HG03159 (cell line): Measurements from ENCODE around the gene CACNA2D1.

ENCODE experiments used
- ATAC-seq: cut with Tn5 transposase; IDR thresholded peaks from one replicate; pipeline ENCODE4 v1.9.1; 2021; ENCODE audit warnings: mild to moderate bottlenecking, moderate library complexity; ENCODE audit not compliant: unreplicated experiment

CACNA2D1 gene

DNA sequence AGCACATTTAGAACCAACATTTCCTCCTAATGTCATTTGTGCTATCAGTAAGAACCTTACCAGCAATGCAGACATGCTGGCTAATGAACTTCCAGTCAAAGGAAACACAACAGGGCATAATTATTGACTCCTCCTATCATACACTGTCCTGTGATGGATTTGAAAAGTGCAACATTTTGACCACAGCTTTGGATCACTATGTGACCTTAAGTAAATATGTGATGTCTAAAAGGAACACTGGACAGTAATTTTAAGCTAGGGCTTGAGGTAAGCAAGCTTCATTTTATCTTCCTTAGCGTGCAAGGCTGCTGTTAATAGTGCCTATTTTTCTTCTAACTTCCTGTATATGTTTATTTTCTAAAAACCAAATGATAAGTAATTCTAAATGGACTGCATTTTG, 433.2 kb downstream of the CACNA2D1 start:
- no peak for ATAC-seq

GRCh38 chr7:82007315-82007714, 436.3 kb downstream of the CACNA2D1 start:
- no peak for ATAC-seq

DNA sequence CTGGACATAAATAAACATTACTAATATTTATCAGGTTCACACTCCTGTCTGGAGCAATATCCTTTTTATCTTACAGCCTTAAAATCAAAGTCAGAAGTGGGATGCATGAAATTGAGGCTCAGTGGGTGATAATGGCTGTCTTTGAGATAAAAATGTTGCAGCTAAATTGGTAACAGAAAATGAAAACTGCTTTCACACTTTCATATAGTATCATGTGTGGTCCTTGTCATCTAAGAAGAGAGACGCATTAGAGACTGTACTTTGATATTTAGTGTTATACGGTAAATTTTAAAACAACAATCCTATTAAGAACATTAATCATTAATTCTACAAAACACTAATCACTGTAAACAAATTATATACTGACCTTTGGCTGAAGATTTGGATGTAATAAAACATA, 438.5 kb downstream of the CACNA2D1 start:
- no peak for ATAC-seq

GRCh38 chr7:81993186-81993585, 450.4 kb downstream of the CACNA2D1 start:
- no peak for ATAC-seq

DNA sequence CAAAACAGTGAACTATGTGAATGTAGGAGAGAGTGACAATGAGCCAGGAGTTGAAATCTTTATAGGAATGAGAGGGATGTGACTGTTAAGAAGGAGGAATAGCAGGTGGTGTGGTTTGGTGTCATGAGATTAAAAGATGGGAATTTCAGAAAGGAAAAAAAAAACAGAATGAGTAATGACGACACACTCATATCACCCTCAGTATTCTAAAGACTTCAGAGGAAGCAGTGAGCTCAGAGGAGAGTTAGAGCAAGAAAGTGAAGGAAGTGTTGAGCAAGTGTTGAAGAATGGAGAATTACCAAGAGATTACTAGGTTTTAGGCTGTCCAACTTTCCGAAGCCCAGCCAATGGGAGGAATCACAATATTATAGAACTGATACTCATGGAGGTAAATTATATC, 453.2 kb downstream of the CACNA2D1 start:
- ATAC-seq: no peak

DNA sequence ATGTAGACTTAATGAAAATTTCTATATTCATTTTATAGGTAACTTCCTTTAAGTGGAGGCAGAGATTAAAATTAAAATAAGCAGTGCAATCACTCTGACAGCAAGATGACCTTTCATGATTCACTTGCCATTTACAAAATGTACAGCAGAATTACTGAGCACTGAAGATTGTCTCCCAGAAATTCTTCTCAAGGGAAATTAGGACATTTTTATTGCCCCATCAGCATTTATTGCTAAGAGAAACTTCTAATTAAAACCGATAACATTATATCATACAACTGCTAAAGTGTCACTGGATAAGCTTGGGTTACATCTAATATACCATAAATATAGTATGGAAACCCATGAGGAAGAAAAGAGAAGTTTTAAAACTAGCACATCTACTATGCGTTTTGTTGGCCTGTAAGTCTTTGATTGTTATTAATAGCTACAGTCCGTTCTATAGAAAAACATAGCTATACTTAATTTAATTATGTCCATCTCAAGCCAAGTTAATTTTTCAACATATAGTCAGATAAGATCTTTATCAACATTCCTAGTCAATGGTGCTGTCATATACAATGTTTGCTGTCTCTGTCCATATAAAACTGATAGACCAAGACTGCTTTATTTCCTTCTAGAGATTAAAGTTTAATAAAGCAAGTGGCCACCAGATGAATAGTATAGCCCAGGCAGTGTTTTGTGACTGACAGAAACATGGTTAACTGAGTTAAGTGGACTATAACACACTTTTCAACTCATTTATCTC, 456.7 kb downstream of the CACNA2D1 start:
- no peak for ATAC-seq

- no peak for ATAC-seq
Observed at GRCh38 chr7:81983406-81983805, 460.2 kb downstream of the CACNA2D1 start.

- ATAC-seq: no peak
Observed at GRCh38 chr7:81973117-81973516, 470.5 kb downstream of the CACNA2D1 start.

- ATAC-seq: no peak
Observed at GRCh38 chr7:81960026-81960425, 483.6 kb downstream of the CACNA2D1 start.

DNA sequence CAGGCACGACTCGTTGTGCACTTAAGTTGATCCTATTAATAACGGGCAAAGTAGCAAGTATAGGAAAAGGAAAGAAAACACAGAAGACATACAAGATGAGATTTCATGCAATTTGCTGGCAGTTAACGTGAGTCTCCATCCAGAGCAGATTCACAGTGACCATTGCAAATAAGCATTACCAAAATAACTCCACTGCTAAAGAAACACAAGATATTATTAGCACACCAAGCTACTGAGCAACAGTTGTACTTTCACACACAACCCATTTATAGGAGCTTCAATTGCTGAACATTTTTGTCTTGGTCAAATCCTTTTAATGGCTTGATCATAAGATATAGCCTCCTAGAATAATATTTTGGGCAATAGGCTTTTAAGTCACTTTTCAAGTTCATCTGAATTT, 486.1 kb downstream of the CACNA2D1 start:
- ATAC-seq: no peak

GRCh38 chr7:81956520-81956919, 487.1 kb downstream of the CACNA2D1 start:
- ATAC-seq: peak; percentile 90

- ATAC-seq: no peak
Observed at GRCh38 chr7:81949306-81949705, 494.3 kb downstream of the CACNA2D1 start.

DNA sequence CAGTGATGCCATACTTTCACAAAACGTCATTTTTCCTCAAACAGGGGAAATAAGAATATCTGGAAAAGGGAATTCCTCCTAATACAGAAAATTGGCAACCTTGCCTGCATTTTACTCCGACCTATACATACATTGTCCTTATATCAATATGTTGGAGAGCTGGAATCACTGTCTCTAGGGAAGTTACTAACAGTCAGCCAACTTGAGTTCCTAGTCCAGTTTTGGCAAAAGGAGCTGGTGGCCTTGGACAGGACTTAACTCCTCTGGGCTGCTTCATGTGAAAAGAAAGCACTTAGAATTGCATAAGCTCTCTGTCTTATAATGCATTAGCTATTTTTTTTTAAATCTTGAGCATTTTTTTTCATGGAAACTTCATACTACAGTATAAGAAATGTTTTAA, 499.5 kb downstream of the CACNA2D1 start:
- ATAC-seq: no peak

GRCh38 chr7:81937091-81937490, 506.5 kb downstream of the CACNA2D1 start:
- ATAC-seq: no peak

- no peak for ATAC-seq
Observed at GRCh38 chr7:81934596-81935301, 508.8 kb downstream of the CACNA2D1 start.

GRCh38 chr7:81932936-81933335, 510.6 kb downstream of the CACNA2D1 start:
- no peak for ATAC-seq

- no peak for ATAC-seq
Observed at GRCh38 chr7:81929386-81929785, 514.2 kb downstream of the CACNA2D1 start.

DNA sequence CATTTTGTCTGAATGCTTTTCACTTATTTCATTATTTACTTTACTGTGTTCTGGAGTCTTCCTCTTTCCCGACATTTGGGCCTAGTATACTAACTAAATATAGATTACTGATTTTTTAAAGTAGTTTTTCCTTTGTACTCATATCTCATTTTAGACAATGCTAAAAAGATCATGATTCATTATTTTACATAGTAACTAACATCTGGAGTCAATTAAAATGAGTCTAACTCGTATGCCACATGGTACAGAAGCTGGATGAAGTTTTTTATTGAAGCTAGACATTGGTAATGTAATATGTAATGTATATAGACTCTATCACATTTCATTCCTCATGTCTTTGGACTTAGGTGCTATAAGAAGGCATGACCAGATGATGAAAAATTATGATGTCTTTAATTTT, 517.4 kb downstream of the CACNA2D1 start:
- no peak for ATAC-seq

DNA sequence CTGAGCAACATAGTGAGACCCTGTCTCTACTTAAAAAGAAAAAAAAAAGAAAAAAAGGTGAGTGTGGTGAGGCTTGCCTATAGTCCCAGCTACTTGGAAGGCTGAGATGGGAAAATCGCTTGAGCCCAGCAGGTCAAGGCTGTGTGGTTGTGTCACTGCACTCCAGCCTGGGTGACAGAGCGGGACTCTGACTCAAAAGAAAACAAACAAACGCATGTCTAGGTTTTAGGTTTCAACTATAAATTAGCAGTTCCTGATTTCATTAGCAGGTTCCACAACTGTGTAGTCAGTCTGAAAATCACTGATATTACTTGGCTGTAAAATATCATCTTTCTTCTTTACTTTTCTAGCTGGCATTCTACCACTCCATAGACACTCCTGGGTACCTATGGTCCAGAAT, 518.0 kb downstream of the CACNA2D1 start:
- peak; percentile 78 for ATAC-seq

DNA sequence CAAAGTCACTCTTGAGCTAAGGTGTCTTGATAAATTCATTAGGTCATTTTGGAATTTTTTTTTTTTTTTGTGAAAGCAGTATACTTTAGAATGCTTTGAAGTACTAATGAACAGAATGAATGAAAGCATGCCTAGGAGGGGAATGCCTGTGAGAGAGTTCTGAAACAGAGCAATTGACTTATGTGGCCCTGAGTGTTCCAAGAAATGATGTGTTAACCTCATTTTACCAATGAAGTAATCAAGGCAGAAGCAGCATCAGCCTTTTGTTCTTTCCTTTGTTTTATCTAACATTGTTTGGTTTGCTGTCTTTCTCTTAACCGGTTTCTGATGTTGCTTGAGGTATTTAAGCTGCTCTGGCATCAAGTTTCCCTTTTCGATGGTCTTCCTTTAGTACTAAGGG, 519.1 kb downstream of the CACNA2D1 start:
- no peak for ATAC-seq

DNA sequence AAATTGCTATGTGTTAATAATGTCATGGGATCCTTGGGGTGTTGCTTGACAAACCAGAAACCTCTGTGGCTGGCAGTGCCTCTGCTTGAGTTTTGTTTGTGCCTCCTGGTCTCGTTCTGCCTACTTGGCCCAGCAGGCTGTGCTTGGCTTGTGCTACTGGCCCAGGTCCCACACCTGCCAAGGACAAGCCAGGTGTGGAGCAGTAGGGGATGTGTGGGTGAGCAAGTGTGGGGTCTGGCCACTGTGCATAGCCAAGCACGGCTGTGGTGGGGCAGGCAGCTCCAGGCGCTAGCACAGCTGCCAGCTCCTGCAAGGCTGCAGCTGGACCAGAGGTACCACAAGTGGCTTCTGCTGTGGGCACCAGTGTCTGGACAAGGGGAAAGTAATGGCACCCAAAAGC, 524.1 kb downstream of the CACNA2D1 start:
- ATAC-seq: no peak

GRCh38 chr7:81908220-81908619, 535.4 kb downstream of the CACNA2D1 start:
- no peak for ATAC-seq

DNA sequence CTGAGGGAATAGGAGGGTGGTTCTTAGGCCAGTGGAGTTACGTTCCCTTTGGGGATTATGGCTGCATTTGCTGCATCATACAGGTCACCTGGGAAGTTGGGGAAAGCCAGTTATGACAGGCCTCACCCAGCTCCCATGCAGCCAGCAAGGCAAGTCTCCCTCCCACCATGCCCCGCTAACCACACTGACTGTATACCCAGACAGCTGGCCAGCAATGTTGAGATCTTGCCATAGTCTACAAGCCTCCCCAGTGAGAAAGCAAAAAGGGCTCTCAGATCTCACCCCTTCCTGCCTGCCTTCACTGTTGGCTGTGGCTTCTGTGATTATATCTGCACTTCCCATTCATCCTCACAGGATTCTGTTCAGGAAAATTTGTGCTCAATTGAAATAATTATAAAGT, 540.5 kb downstream of the CACNA2D1 start:
- ATAC-seq: no peak
